Measurements from ENCODE around the gene WWC2.

The WWC2 gene

DNA sequence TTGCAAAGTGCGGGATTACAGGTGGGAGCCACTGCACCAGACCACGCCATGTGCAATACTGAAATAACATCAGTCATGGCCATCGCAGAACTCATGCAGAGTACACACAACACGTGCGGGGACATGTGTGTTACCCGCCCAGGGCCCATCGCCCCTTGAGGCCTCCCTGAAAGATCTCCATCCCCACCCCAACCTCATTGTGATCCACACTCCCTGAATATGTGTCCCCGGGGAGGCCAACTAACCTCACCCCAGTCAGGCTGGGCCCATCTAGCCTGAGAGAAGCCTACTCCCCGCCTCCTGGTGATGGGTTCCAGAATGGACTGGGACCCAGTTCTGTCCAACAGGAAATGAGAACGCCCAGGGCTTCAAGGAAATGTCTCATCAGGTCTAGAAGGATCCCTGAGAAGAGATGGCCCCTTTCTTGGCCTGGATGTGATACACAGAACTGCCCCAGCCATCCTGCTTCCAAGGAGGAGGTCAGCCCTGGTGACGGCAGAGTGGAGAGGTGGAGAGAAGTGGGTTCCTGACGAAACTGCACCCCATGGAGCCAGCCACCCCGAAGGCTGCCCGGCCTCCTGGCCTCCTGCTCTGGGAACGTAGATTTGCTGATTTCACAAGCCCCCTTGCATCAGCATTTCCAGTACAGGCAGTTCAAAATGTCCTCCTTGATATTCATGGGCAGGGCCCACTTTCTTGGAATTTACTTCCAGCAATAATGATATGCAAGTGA, 245.6 kb downstream of the WWC2 start:
- H3K27ac ChIP-seq, result no peak overlapping the region
- TF ChIP-seq ZFX (IDR thresholded peaks at IDR 0.05) (no peak), CTCF (conservative IDR thresholded peaks at IDR 0.05) (no peak)

- no peak for TF ChIP-seq CTCF (conservative IDR thresholded peaks at IDR 0.05)
- H3K27ac ChIP-seq, result no peak overlapping the region
Observed at GRCh38 chr4:183345261-183345660, 246.2 kb downstream of the WWC2 start.

DNA sequence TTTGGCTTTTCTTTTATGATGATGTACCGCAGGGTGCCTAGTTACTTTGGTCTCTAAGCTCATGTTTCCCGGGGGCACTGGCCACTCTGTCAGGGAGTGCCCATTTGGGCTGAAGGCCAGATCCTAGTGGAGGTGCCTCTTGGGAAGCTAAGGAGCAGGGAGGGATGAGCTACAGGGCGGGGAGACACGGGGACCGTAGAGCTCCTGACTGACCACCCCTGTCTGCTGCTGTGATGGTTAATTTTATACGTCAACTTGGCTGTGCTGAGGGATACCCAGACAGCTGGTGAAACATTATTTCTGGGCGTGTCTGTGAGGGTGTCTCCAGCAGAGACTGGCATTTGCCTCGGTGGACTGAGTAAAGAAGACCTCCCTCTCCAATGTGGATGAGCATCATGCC, 248.1 kb downstream of the WWC2 start:
- no peak for TF ChIP-seq CTCF (conservative IDR thresholded peaks at IDR 0.05)
- TF ChIP-seq ZFX (IDR thresholded peaks at IDR 0.05), result no peak
- H3K27ac ChIP-seq, result no peak overlapping the region

- H3K27ac ChIP-seq, result no peak overlapping the region
- TF ChIP-seq CTCF (conservative IDR thresholded peaks at IDR 0.05) (no peak), ZFX (IDR thresholded peaks at IDR 0.05) (no peak)
Observed at GRCh38 chr4:183347566-183347965, 248.5 kb downstream of the WWC2 start.

DNA sequence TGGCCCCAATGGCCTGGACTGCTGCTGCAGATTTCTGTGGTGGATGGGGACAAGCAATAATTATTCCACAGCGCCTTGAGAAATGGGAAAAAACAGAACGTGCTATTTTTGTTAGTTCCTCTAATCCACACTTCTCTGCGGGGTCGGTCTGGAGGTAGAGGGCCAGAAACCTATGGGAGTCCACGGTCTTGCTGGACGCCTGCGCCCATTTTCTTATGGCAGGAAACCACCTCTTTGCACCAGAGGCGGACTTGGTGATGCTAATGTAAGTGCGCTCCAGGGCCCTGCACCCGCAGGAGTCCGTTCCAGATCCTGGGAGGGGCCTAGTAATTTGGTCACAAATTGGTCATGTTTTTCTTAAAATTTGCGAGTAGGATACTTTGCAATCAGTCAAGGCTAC, 249.1 kb downstream of the WWC2 start:
- no peak overlapping the region for H3K27ac ChIP-seq
- TF ChIP-seq ZFX (IDR thresholded peaks at IDR 0.05) (no peak), CTCF (conservative IDR thresholded peaks at IDR 0.05) (no peak)

- H3K27ac ChIP-seq, result no peak overlapping the region
- no peak for TF ChIP-seq CTCF (conservative IDR thresholded peaks at IDR 0.05)
- TF ChIP-seq ZFX (IDR thresholded peaks at IDR 0.05), result no peak
Observed at GRCh38 chr4:183348706-183349659, 249.9 kb downstream of the WWC2 start.

DNA sequence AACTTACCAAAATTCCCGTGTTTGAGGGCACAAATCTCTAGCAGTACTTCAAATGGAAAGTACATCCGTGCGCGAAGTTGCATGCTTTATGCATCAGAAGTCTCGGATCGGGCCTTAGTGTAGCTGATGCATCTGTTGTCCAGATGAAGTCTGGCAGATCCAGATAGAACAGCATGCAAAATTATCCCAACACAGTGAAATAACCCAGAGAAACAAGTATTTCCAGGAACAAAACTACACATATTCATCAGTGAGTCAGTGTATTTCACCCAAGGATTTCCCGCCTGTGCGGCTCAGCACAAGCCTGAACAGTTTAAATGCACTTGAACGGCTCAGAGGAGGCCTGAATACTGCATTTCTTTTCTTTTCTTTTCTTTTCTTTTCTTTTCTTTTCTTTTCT, 250.6 kb downstream of the WWC2 start:
- TF ChIP-seq CTCF (conservative IDR thresholded peaks at IDR 0.05), result no peak
- TF ChIP-seq ZFX (IDR thresholded peaks at IDR 0.05), result no peak
- H3K27ac ChIP-seq, result no peak overlapping the region

All from C4-2B (cell line).